GM19463 (cell line): Measurements from ENCODE around the gene PPARA.
A peak's percentile ranks its signal among the peaks of the same experiment; 100 is the strongest.
"Not testable (repeated sequence)": the region's sequence is repeated elsewhere in the genome, so short reads cannot be mapped to it uniquely, and the experiment has no call there.

Experiments used
- ATAC-seq: cut with Tn5 transposase; IDR thresholded peaks from one replicate; pipeline ENCODE4 v1.9.1; 2021; ENCODE audit warnings: mild to moderate bottlenecking, moderate library complexity; ENCODE audit not compliant: unreplicated experiment

The PPARA gene

DNA sequence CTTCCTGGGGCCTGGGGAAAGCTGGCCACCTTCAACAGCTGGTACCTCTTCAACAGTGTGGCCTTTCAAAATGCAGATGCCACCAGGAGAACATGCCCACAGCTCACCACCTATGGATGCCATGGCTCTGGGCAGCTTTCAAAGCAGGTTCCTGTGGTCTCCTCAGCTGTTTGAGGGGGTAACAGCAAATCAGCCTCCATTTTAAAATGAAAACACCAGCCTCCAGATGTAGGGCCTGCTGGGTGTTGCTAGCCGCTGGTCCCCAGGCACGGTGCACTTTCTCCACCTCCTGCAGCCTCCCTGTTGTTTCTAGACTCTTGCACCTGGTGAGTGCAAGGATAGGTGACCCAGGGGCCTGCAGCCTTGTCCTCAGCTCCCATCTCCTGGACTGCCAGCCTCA lies 89.7 kb downstream of the PPARA start:
- no peak for ATAC-seq

DNA sequence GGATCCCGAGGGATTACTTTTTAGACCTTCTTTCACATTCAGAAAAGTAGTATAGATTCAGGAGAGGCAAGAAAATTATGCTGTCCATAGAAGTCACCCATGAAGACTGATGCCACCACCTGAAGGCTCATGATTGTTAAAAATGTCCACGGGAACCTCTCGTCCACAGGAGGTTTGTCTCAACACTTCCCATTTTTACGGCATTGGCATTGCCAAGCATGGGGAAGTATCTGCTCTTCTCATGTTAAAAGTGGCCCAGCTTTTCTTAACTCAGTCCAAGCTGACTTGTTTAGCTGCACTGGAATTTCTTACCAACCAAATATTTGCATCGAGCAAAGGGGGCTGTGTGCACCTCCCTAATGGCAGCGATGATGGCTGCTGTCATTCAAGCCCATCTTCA lies 90.2 kb downstream of the PPARA start:
- no peak for ATAC-seq

DNA sequence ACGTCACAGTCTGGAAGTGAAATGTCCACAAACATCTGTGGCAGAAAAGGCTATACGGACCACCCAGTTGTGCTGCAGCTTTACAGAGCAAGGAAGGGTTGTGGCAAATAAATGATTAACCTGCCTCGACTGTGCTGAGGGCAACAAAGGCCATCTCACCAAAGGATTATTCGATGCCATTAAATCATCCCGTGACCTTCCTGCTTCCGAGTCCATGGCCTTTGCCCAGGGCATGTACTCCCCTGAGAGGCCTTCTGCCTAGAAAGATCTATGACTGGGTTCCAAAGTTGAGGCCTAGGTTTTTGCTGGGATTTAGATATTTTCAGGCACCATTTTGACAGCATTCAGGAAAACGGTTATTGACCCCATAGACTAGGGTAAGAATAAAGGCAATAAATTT lies 90.6 kb downstream of the PPARA start:
- no peak for ATAC-seq

DNA sequence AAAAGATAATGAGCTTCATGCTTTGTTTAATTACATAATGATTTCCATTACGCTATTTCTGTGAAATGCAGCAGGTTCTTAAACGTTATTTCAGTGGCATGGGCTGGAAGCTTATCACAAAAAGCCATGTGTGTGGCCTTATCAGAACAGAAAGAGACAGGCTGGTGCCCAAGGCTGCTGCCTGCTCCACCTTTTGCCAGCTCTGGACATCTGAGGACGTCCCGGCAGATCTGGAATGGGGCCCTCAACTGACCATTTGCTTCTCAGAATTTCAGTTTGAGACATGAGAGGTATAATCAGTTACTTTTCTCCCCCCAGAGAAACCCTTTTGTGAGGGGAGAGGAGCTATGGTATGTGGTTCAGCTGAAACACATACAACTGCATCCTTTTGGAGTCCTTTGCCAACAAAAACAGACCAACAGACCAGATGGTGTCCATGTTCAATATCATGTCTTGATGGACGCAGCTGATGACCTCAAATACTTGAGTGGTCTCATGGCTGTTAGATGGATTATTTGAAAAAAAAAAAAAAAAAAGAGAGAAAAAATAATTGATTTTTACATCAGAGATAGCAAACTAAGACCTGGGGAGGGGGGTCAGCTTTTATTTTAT lies 91.2 kb downstream of the PPARA start:
- ATAC-seq = no peak

DNA sequence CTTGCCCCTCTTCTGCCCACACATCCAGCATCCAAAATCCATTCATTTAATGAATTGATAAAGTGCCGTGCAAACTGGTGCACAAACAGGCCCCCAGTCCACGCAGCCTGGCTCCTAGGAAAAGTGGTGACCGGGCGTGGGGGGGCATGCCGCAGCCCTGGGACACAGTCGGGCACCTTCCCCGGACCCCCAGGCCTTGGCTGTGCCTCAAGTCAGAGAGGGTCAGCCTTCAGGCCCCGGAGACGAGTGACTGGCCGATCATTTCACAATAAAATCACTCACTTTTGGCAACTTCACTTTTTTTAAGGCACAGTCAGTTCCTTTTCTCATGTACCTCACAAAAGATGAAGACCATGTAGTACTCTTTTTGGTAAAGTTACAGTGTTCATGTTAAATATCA lies 91.8 kb downstream of the PPARA start:
- no peak for ATAC-seq

DNA sequence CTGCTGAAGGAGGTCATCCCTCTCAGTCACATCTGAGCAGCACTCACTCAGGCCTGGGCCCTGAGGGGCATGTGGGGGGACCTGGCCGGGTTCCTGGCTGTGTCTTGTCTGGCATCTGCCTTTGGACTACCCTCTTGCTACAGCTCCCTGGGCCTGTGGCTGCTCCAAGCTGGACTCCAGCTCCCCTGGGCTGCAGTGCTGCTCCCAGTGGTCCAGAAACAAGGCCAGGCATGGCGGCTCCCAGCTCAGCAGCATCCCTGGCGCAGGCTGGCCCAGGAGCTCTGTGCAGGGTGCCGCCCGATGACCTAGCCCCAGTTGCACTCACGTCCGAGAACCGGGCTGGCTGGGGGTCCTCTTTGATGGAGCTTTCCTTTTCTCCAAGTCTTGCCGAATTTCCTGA lies 94.4 kb downstream of the PPARA start:
- ATAC-seq = no peak

DNA sequence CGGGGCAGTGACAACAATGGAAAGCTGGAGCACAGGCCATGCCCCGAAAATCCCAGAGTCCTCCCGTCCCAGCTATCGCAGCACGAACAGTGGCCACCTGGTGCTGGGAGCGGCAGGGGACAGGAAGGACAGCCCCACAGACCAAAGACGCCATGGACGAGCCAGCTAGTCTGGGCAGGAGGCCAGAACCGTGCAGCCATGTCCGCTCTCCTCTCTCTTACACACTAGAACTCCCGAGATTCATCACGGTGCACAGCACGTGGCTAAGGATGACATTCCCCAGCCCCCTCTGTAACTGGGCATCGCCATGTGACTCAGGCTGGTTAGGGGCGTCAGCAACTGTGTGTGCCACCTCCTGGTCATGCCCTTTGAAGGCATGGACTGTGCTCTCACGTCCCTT lies 95.2 kb downstream of the PPARA start:
- ATAC-seq = no peak

DNA sequence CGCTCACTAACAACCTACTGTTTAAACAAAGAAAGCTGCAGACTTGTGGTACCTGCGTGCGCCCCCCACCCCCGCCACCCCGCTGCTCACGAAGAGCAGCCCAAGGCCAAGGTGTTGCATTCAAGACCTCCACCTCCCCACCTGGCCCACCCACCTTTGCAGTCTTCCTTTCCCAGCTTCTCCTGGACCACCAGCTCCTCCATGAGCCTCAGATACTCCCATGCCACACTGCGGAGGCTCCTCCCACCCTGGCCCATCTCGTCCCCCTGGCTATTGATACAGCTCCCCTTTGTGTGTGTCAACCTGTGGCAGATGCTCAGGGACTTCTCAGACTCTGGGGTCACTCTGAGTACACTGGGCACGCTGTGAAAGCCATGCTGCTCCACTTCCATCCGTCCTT lies 95.9 kb downstream of the PPARA start:
- no peak for ATAC-seq

DNA sequence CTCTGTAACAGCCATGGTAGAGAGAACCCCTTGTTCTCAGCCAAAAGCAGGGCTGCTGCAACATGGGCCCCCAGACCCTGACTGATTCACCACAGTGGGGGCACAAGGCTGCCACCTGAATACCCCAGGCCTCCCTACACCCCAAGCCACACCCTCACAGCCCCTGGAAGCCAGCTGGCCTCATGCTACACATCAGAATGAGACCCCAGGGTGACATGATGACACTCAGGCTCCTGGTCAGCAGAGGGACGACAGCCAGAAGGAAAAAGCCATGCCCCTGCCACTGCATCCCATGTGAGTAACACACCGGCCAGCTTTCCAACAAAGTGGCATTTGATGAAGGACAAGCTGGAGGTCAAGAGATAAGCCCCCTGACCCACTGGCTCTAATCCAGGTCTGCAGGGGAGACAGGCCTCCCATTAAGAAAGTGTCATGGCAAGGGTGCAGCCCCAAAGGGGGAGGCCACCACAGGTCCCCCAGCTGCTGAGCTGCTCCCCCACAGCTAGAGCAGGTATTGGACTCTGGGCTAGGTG lies 97.2 kb downstream of the PPARA start:
- no peak for ATAC-seq

DNA sequence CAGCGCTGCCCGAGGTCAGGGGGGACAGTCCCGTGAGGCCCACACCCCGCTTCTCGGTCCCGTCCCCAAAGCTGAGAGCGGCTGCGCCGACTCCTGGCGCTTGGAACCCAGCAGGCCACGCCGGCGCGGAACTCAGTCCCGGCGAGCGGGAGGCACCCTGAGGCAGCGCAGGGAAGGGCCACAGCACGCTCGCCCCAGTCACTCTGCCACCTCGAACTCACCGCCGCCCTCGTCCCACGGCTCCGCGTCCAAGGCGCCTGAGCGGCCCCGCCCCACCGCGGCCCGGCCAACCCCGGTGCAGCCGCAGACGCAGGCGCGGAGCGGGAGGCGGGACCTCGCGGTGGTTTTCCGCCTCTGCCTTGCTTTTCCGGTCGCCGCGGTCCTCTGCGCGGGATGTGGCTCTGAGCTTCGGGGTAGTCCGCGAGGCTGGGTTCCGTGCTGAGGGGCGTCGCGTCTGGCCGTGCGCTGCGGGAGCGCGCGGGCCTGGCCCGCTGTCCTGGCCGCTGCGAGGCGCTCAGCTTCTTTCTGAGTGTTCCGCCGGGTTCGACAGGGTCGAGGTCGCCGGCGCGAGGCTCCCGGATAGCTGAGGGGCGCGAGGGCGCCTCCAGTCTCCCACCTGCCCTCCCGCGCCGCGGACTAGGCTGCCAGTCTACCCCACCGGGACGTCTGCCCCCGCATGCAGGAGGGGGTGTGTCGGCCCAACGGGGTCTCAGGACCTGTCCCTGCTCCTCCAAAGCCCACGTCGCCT lies 99.9 kb downstream of the PPARA start, which contains the start of gene CDPF1:
Gene CDPF1 (minus strand): TSS at position 259 of the 748 bp plus-strand sequence. CDS start 2,009 bp downstream, outside the sequence.
- peak; percentile 89 for ATAC-seq

DNA sequence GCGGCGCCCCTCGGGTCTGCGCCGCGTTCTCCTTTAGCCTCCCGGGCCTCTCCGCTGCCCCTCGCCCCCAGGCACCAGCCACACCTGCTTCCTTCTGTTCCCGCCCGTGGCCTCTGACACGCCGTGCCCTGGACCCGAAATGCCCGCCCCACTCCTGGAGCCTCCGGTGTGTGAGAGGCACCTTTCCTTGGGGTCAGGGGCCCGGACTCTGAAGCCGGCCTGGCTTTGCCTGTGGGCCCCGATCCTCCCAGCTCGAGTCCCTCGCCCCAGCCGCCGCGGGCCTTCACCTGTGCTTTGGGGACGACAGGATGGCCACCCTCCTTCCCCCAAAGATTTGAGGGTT lies 100.4 kb downstream of the PPARA start:
- ATAC-seq = peak; percentile 2

DNA sequence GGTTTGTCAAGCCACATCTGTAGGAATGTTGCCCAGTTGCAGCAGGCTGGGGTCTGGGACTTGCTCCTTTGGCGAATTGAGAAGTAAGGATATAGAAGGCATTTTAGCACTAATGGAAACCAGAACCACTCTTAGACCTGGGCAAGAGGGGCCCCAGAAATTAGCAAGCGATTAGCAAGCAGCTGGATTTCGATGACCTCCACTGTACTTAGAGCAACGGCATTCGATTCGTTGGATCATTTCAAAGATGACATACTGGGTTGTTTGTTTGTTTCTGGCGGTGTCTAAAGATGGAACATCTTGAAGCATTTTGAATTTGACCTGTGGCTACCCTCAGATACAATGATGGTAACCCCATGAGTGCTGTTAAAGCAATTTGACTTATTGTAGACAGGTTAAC lies 100.9 kb downstream of the PPARA start:
- no peak for ATAC-seq

DNA sequence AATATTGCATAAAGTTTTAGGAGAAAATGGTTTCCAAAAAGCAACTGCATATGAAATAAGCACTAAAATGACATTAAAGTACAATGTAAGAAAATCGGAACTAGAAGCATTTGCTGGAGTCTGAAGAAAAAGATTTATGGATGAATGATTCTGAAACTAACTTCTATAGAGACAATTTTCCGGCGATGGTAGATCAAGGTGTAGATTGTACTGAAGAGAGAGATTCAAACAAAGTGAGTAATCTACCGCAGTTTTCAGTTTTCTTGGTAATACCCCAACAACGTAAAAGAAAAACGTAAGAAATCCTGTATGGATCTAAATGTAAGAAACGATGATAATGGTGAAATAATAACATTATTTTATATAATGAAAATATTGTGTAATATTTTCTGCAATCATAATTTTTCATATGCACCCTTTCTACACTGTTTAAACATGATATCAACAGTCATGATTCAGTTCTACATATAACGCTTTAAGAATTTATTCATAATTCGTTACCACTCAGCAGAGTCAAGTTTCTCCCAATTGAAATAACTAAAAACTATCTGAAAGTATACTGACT lies 101.6 kb downstream of the PPARA start:
- no peak for ATAC-seq

DNA sequence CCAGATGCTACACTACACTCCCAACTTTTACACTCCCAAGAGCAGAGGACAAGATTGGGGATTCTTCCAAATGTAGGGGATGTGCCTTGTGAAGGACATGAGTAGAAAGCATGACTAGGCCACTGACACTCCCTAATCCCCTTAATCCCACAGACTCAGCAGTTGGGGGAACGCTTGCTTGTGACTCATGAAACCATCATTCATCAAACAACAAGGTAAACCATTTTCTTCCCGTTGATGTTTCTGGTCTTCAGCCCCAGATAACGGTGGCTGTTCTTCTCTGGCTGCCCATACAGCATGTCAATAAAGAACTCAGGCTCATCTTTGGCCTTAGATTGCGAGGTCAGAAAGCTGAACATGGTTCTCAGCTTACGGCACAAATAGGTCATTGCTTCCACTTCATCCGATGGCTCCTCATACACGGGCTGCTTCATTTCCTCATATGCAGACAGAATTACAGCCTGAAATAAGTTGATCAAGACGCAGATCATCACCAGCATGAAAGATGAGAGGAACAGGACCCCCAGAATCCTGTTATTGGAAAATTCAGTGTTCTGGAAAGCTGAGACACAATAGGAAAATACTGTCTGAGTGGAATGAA lies 106.1 kb downstream of the PPARA start:
- ATAC-seq = no peak

DNA sequence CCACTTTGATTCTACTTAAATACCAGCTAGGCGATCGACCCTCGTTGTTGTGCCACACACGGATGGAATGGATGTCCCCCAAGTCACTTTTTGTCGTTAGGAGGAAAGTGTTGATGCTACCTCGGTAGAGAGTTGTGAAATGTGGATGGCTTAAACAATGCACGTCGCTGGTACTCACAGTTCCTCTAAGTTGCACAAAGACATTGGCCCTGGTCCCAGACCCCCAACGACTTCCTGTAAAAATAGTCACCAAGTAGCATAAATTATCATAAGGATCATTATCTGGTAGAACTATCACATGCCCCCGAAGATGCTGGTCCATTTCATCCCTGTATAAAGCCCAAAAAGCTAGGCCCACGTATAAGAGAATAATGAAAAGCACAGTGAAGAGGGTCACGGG lies 109.0 kb downstream of the PPARA start:
- ATAC-seq = no peak

DNA sequence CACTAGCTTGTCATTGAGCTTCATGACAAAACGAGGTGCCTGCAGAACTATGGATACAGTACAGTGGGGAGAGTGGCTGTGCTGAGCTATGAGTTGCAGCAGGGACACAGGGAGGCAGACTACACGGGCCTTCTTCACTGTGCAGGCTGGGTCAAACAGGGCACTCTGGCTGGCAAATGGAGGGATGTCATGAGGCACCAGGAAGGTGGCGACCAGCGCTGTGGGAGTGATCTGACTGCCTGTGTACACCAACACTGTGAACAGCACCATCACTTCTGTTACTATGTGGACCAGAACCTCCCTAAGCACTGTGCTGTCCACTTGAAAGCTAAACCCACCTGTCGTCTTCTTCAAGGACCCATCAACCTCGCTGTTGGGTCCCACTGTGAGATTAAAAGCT lies 109.7 kb downstream of the PPARA start:
- no peak for ATAC-seq

DNA sequence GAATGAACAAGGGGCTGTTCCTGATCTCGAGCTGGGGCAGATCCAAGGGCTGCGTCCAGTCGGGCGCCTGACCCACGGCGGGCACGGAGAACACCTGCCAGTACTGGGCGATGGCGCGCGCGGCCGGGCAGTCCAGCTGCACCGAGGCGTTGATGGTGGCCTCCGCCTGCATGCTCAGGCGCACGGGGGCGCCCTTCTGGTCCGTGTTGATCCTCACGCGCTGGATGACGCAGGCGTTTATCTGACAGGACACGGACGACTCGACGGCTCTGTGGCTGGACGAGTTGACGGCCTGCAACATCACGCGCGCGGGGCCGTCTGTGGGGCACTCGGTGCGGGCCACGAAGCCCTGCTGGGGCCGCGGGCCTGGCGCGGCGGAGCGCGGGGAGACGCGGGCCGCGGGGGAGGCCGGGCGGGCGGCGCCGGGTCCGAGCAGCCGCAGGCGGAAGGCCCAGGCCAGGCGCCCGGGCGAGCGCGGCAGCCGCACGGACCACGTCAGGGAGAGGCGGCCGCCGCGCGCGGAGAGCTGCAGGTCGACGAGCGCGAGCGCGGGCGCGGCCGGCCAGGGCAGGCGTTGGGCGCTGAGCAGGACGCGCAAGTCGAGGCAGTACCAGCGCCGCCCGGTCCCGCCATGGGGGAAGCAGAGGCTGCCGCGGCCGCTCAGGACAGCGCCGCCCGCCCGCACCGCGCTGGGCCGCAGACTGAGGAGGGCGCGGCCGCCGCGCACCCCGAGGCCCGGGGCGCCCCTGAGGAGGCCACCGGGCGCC lies 112.3 kb downstream of the PPARA start:
- ATAC-seq = no peak

DNA sequence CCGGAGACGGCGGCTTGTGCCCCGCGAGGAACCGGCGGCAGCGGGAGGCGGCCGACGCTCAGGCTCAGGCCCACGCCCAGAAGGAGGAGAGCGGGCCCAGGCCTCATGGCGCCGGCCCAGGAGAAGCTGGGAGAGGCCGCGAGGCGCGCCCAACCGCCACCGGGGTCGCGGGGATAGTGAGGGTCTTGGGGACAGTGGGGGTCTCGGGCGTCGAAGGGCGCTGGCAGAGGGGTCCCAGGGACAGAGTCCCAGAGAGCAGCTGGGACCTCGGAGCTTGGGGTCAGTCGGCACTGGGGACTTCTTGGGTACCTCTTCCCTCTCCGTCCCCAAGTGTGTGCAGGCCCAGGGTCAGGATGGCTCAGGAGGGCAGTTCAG lies 112.9 kb downstream of the PPARA start, which contains the start of gene PKDREJ:
Gene PKDREJ (minus strand): TSS at position 128 of the 375 bp plus-strand sequence. CDS start 21 bp downstream, at position 107.
- no peak for ATAC-seq

DNA sequence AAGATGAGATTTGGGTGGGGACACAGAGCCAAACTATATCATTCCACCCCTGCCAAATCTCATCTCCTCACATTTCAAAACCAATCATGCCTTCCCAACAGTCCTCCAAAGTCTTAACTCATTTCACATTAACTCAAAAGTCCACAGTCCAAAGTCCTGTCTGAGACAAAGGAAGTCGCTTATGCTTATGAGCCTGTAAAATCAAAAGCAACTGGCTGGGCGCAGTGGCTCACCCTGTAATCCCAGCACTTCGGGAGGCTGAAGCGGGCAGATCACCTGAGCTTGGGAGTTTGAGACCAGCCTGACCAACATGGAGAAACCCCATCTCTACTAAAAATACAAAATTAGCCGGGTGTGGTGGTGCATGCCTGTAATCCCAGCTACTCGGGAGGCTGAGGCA lies 114.2 kb downstream of the PPARA start:
- not testable (repeated sequence) for ATAC-seq

DNA sequence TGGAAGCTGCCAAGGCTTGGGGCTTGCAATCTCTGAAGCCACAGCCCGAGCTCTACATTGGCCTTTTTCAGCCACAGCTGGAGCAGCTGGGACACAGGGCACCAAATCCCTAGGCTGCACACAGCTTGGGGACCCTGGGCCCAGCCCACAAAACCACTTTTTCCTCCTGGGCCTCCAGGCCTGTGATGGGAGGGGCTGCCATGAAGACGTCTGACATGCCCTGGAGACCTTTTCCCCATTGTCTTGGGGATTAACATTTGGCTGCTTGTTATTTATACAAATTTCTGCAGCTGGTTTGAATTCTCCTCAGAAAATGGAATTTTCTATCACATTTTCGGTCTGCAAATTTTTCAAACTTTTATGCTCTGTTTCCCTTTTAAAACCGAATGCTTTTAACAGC lies 115.3 kb downstream of the PPARA start:
- not testable (repeated sequence) for ATAC-seq
